T-helper 1 cell (primary cell): ENCODE results near the gene MOB1B.
"Not testable (repeated sequence)": the region's sequence is repeated elsewhere in the genome, so short reads cannot be mapped to it uniquely, and the experiment has no call there.

ENCODE experiments used
- DNase-seq, 5 donors: peaks; one replicate each; pipeline ENCODE4 v3.0.0-alpha.2; 2012 to 2020
- total RNA-seq, 4 donors: gene quantifications; one replicate each; lab custom pipeline; 2026; lab: John Stamatoyannopoulos, UW

Gene MOB1B
- total RNA-seq: 10.2 to 25.4 (median 17.2) reads per million in 4 donors

DNA sequence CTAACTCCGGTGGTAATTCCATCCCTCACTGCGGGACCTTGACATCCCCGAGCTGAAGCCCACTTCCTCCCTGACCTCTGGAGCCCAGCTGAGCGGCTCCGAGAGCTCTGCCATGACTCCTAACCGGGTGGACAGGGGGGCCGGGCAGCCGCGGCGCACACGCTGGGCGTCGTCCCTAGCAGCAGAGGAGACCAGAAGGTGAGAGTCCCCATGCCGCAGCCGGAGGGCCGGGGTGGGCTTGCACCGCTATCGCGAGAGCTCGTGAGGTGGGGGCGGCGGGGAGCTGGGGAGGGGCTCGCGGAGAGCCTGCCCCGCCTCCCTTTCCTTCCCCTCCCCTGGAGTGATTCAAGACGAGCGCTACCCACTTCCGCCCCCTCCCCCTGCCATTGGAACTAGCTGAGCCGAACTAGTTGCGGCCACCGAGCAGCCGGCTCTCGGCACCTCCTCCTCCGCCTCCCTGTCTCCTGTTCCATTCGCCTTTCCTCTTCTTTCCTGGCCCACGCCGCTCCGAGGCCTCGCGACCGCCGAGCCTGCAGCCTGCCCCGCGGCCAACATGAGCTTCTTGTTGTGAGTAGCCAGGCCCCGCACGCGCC, at the start of gene MOB1B:
Gene MOB1B (plus strand): TSS at position 386 of the 593 bp plus-strand sequence. CDS start 168 bp downstream, at position 554.
- DNase-seq: peak; percentile 73 to 84 (median 79)

GRCh38 chr4:70855464-70855863, 46.7 kb upstream of the MOB1B start:
- no peak for DNase-seq

DNA sequence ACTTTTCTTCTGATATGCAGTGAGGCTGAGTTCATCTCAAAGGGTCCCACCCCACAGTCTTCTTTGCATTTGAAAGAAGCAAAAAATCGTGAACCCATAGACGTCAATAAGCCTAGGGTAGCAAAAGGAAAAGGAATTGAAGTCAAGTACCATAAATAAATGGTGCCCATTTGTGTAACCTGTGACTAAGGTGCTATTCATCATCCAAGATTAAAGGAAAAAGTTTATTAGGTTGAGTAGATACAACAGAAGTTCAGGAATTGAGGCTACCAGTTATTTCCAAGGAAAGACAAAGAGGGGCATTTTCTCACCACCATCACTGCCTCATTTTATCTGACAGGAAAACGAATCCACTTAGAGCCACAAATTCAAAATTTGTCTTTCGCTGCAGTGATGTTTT, 43.7 kb upstream of the MOB1B start:
- DNase-seq: no peak

DNA sequence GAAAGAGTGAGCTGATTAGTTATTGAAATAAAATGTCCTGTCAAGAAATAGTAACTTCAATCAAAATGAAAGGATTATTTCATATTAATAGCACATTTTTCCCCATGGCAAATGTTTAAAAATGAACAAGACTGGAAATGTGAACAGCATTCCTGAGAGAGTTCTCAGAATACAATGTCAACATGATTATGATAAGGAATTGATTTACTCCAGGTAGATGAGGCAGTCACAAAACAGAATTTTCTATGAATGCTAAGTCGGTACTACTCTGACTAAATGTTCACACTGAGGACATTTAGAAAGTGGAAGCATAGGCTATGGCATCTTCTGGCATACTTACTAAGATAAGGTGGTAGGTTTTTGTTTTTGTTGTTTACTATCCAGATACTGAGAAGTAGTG, 43.1 kb upstream of the MOB1B start:
- DNase-seq: no peak

DNA sequence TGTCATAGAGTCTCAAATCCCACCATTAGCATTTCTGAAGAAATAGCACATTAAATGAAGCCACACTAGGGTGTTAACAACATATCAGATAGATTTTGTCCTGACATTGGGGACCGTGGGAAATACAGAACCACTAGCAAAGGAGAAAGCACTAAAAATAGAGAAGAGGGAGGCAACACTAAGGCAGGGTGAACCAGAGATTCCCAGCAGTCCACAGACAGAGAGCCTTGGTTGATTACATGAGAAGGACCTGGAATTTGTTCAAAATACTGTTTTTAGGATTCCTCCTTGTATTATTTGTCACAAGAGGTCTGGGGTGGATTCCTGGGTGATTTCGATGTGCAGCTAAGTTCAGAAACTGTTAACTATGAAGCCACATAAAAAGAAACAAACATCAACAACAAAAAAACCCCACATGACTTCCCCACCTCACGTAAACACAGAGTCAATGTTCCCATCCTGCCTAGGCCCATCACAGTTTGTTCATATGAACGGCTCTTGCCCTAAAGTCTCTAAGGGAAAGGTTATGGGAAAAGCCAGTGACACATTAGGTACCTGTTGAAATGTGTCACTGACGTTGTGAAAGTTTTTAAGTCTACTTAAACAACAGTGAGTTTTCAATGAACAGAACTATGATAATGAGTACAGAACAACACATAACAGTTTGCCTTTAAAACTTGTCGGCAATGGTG, 38.9 kb upstream of the MOB1B start:
- DNase-seq: peak in 1 of 5 donors; percentile 20

DNA sequence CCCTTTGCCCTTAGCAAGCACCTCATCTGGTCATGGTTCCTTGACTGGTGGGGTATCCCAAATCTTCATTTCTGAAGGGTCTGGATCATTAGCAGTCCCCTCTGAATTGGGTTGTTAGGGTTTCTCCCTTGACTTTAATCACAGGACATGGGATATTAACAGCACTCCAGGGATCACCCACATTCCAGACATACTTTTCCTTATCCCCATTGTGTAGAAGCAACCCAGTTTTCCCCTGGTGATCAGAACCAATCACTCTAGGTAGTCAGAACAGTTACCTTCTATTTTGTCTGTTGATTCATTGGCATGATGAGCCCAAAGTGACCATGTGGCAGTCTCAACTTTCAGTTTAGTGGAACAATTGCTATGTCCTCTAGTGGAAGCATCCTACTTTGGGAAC, 33.4 kb upstream of the MOB1B start:
- DNase-seq: no peak

DNA sequence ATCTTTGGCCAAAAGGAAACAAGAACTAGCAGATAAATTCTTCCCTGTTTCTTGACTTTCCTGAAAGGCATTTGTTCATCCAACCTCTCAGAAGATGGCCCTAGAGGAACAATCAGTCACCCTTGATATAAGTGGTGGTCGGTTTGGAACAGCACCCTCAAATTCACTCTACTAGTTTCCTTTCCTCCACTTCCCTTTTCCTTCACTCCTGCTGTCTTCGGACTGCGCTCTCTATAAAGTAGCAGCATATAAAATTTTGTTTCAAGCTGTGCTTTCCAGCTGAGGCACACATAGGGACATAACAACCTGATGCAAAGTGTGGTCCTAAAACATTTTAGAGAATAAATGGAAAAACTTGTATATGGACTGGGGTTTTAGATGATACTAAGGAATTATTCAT, 29.0 kb upstream of the MOB1B start:
- DNase-seq: no peak

DNA sequence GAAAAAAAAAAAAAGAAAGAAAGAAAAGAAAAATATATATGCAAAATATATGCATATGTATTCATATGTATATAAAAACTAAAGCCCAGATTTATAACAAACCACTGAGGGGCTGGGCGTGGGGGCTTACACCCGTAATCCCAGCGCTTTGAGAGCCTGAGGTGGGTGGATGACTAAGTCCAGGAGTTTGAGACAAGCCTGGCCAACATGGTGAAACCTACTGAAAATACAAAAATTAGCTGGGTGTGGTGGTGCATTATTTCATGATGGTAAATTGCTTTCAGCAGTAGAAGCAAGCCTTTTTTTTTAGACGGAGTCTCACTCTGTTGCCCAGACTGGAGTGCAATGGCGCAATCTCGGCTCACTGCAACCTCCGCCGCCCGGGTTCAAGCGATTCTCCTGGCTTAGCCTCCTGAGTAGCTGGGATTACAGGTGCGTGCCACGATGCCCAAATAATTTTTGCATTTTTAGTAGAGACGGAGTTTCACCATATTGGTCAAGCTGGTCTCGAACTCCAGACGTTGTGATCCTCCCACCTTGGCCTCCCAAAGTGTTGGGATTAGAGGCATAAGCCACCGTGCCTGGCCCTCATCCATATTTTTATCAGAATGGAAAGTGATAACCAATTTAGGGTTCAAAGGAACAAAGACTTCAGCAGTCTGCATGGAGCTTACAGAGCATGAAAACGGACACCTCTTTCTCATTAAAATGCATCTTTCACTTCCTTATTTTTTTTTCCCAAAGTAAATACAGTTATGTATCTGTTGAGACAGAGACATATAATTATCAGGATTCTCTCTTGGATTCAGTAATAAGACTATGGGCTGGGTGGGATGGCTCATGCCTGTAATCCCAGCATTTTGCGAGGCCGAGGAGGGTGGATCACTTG, 27.7 kb upstream of the MOB1B start:
- DNase-seq: no peak

- no peak for DNase-seq
Measured at GRCh38 chr4:70877556-70877955, 24.6 kb upstream of the MOB1B start.

DNA sequence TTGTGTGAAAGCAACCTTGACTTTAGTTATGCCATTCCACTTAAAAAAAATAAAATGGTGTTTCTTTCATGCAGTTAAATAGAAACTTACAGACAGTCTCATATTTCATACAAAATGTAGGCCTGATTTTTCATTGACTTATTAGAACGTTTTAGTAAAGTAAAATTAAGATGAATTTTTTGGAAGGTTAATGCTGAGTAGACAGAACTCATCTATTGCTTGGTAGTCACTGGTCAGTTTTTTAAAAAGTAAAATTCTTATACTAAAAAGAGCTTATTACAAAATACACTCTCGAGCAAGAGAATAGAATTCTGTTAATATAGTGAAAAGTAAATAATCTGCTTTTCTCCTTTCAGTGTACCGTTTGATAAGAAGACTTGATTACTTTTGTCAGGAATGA, 21.4 kb upstream of the MOB1B start:
- no peak for DNase-seq

DNA sequence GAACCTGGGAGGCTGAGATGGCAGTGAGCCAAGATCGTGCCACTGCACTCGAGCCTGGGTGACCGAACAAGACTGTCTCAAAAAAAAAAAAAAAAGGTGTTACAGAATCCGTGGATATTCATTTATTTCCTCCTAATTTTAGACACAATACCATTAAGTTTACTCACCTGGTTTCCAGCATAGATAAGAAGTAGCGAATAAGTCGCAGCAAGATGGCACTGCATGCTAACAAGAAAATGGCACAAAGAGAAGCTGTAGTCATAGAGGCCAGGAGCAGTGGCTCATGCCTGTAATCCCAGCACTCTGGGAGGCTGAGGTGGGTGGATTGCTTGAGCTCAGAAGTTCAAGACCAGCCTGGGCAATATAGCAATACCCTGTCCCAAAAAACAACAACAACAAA, 17.0 kb upstream of the MOB1B start:
- no peak for DNase-seq

GRCh38 chr4:70892086-70892769, 9.9 kb upstream of the MOB1B start:
- DNase-seq: no peak

GRCh38 chr4:70893790-70894189, 8.4 kb upstream of the MOB1B start:
- no peak for DNase-seq

- no peak for DNase-seq
Measured at GRCh38 chr4:70895405-70895804, 6.8 kb upstream of the MOB1B start.

DNA sequence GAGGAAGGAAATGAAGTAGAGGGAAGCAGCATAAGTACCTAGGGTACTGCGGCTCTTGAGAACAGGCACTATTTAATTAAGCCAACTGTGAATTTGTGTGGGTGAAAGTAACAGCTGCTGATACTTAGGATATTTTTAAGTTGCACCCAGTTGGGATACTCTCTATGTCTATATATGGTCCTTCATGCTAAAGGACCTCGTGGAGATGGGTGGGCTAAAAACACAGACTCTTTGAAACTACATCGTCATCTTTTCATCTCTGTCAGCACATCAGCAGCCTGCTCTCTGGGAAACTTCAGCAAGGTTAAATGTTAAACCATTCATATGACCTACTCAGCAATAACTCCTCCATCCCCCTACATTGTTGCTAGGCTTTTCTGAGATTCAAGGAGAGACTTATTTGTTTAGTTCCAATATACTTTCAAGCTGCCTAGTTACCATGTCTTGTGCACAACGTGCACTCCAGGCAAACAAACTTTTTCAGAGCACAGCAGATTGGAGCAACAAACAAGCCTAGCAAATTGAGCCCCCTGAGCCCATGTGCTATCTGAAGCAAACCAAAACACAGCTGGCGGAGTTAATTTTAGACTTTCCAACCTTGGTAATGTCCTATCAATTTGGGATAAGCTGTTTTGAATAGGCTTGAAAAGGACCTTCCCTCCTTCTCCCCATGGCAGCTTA, 6.2 kb upstream of the MOB1B start:
- no peak for DNase-seq

- not testable (repeated sequence) for DNase-seq
Measured at GRCh38 chr4:70898581-70898980, 3.6 kb upstream of the MOB1B start.

- peak in 2 of 5 donors; percentile 3 for DNase-seq
Measured at GRCh38 chr4:70901607-70901983, 574 bp upstream of the MOB1B start.

DNA sequence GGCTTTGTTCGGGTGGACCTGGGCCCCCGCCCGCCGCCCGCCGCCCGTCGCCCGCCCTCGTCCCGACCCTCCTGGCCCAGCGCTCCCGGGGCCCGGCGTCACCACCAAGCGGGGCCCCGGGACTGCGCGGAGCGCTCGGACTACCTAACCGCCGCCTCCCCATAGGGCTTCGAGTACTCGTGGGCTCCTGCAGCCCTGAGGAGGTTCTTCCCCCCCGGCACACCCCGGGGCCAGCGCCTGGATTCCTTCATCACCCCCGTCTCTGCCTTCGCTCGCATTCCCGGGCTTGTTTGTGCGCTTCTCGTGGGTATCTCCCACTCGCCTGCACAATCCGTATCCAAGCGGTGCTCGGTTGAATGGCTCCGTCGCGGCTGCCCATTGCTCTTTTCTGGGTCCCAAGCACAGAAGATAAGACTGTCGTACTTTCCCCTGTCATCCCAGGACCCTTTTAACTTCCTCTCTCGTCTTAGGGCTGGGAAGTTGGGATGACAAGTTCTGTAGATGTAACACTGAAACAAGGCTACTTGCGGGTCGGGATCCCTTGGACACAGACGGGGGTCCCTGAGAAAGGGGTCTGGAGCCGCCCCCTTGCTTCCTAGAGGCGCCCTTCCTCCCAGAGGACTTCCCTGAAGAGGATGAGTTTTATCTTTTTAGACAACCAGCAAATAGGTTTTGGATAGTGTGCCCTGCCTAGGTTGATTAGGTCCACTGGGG, 565 bp downstream of the MOB1B start:
- peak in 2 of 5 donors; percentile 9 to 17 for DNase-seq

DNA sequence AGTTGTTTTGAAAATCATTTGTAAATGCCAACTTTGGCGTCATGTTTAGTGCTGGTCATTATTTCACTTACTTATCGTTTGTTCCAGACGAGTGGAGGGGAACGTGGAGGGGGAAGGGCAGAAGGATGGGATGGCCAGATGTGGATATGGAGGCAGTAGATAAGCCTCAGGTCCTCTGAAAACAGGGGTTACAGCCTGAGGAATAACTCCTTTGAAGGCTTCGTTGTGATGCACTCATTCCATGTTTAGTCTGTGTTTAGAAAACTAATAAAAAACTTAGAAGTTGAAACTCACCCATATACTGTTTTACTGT, 1.1 kb downstream of the MOB1B start:
- DNase-seq: no peak

DNA sequence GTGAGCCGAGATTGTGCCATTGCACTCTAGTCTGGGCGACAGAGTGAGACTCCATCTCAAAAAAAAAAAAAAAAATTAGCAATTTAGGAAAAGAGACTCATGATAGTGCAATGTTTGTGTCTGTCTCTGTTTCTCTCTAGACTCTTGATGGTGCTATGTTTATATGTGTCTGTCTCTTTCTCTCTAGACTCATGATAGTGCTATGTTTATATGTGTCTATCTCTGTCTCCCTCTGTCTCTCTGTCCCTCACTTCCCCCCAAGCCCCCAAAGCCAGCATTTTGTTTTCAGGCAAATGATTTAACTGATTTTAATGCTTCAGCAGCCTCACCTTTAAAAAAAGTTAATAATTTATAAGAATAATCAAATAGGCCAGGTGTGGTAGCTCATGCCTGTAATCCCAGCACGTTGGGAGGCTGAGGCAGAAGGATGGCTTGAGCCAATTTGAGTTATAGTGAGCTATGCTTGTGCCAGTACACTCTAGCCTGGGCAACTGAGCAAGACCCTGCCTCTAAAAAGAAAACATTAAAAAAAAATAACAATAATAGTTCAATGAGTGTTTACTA, 6.9 kb downstream of the MOB1B start:
- no peak for DNase-seq

- DNase-seq: no peak
Measured at GRCh38 chr4:70914000-70914399, 11.8 kb downstream of the MOB1B start.

DNA sequence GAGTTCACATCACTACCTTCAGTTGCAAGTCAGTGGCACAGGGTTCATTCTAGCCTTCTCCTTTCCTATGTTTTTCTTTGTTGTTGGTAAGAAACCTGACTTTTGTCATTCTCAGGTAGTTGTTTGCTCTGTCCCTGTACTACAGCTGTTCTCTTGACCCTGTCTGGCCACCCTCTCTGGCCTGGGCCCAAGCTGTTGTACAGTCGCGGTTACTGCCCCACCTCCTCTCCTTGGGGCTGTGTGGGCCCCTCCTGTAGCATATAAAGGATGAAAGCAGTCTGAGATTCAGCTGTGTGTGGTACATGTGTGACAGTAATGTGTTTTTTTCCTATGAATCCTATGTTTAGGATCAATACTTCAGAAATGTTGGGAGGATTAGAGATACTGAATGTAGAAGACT, 12.5 kb downstream of the MOB1B start:
- DNase-seq: no peak
